ENCODE measurements around the gene BLOC1S1. TPM values are rescaled to one million over a fixed set of nuclear protein-coding genes. Genes with fewer than 3 reads are reported as not detected.

The BLOC1S1 gene
- polyA plus RNA-seq, 2 of the 4 experiments (the other 2 are of a cell fraction): 112 to 138 TPM

DNA sequence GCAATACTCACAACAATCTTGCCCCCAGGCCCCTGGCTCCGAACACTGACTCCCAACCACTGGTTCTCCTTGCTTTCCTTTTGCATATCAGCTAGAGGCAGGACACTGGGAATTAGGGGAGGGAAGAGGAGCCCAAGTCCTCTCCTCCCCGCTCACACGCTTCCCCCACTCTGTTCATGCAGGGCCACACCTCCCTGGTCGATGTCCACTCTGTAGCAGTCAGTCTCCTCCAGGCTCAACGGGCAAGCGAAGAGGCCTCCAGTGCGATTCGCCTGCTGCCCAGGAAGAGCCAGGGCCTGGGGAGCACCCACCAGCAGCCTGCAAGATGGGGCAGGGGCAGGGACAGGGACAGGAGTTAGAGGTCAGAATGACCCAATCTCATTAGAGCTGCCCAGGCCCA, 13.0 kb upstream of the BLOC1S1 start:
- Histone ChIP-seq H3K27ac (no peak overlapping the region), H3K4me1 (peaks cover 12% of the 10 kb centered on the region; the same call in 2 of the 3 replicates), H3K4me3 (no peak overlapping the region), H3K4me2 (no peak overlapping the region), H3K9me3 (no peaks in the 10 kb centered on the region)
- no peak for DNase-seq (ENCODE audit: low read depth in 1 of 2, low spot score in 1 of 2)
- CTCF ChIA-PET: no interaction called here
- POLR2A ChIA-PET: no interaction called here
- no peak for ATAC-seq
- 88% methylated on average over 8 of the region's 8 CpGs for WGBS (ENCODE audit: missing lambda C conversion rate)
- TF ChIP-seq HEYL (CRISPR knock-in tag; IDR thresholded peaks at IDR 0.05) (no peak), MYC (IDR thresholded peaks at IDR 0.05; ENCODE audit: borderline replicate concordance, low read length) (no peak), NPAS2 (CRISPR knock-in tag; IDR thresholded peaks at IDR 0.05; ENCODE audit: borderline replicate concordance) (no peak), TFCP2L1 (CRISPR knock-in tag; IDR thresholded peaks at IDR 0.05) (no peak), HOXB5 (CRISPR knock-in tag; IDR thresholded peaks at IDR 0.05) (no peak), CEBPB (IDR thresholded peaks at IDR 0.05) (no peak)
- no peak for FAIRE-seq

- no peak for FAIRE-seq
- Histone ChIP-seq H3K4me2 (no peak overlapping the region), H3K4me3 (no peak overlapping the region), H3K27ac (no peak overlapping the region), H3K4me1 (peaks cover 12% of the 10 kb centered on the region; the same call in 2 of the 3 replicates), H3K9me3 (no peaks in the 10 kb centered on the region)
- WGBS (ENCODE audit: missing lambda C conversion rate): 61% methylated on average over 2 of the region's 2 CpGs
- ATAC-seq: no peak
- TF ChIP-seq FOSL2 (IDR thresholded peaks at IDR 0.05): no peak
- no peak for TF ChIP-seq FOSL2 (CRISPR knock-in tag; IDR thresholded peaks at IDR 0.05)
- no peak for TF ChIP-seq TP53 (CRISPR knock-in tag; IDR thresholded peaks at IDR 0.05)
- no peak for TF ChIP-seq POLR2A (IDR thresholded peaks at IDR 0.05; ENCODE audit: low read length)
- no peak for TF ChIP-seq NPAS2 (CRISPR knock-in tag; IDR thresholded peaks at IDR 0.05; ENCODE audit: borderline replicate concordance)
- TF ChIP-seq PBX3 (IDR thresholded peaks at IDR 0.05): no peak
- TF ChIP-seq JUN (IDR thresholded peaks at IDR 0.05): no peak
- TF ChIP-seq USF2 (IDR thresholded peaks at IDR 0.05): no peak
- TF ChIP-seq HDAC2 (IDR thresholded peaks at IDR 0.05): no peak
- TF ChIP-seq EHMT2 (IDR thresholded peaks at IDR 0.05; ENCODE audit: low read depth): no peak
- TF ChIP-seq MAFK (IDR thresholded peaks at IDR 0.05; ENCODE audit: partially characterized antibody): no peak
- TF ChIP-seq E2F6 (IDR thresholded peaks at IDR 0.05; ENCODE audit: borderline replicate concordance, low read depth): no peak
- no peak for TF ChIP-seq ZSCAN20 (CRISPR knock-in tag; IDR thresholded peaks at IDR 0.05)
- no peak for TF ChIP-seq RARB (CRISPR knock-in tag; IDR thresholded peaks at IDR 0.05)
- no peak for TF ChIP-seq JUNB (IDR thresholded peaks at IDR 0.05)
- no peak for TF ChIP-seq CEBPB (IDR thresholded peaks at IDR 0.05)
- TF ChIP-seq CBX2 (IDR thresholded peaks at IDR 0.05; ENCODE audit: borderline replicate concordance, low read depth): no peak
- DNase-seq (ENCODE audit: low read depth in 1 of 2, low spot score in 1 of 2): no peak
- ChIA-PET CTCF (no interaction called here), POLR2A (no interaction called here)
Observed at GRCh38 chr12:55703288-55703687, 12.6 kb upstream of the BLOC1S1 start.

DNA sequence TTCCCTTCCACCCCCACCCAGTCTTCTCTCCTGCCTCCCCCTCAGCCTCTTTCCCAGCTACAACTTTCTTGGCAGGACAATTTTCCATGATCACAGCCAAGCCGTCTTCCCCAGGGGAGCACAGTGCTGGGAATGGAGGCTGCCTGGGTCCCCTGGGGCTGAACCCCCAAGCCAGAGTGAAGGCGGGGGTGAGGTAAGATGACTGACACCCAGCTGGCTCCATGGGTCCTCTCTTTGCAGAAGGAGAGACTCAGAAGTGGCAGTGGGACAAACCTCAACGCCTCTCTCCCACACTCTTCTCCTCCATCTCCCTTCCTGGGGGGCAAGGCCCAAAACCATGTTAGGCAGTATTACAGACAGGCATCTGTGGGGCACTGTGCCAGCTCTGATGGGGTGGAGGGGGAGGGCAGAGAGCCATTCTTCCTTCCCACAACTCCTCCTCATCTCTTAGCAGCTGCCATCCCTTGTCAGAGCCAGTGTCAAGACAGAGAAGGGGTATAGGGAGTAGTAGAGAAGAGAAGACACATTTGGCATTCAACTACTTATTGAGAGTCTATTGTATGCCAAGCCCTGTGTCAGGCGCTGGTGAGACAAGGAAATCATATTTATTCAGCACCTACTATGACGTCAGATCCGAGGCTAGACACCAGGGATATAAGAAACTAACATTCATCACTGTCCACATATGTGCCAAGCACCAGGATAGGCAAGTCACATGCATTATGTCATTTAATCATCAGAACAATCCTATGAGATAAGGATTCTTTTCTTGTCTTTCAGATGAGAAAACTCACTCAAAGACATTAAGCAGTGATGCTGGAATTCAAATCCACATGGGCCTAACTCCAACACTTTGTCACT, 11.7 kb upstream of the BLOC1S1 start:
- TF ChIP-seq CHD2 (IDR thresholded peaks at IDR 0.05; ENCODE audit: low read length, partially characterized antibody) (no peak), FOSL2 (IDR thresholded peaks at IDR 0.05) (no peak), FOSL2 (CRISPR knock-in tag; IDR thresholded peaks at IDR 0.05) (no peak), POLR2AphosphoS2 (conservative IDR thresholded peaks at IDR 0.05; ENCODE audit: low read length) (no peak), HOXB13 (CRISPR knock-in tag; IDR thresholded peaks at IDR 0.05; ENCODE audit: low read depth) (no peak), E2F6 (IDR thresholded peaks at IDR 0.05; ENCODE audit: borderline replicate concordance, low read depth) (no peak)
- ChIA-PET POLR2A (no interaction called here), CTCF (interaction anchor here (0.7 kb wide), 1 partner anchor 15 kb away, joined by 4 read pairs; no protein-coding TSS in a partner anchor)
- FAIRE-seq (no peak), DNase-seq (ENCODE audit: low read depth in 1 of 2, low spot score in 1 of 2) (peak in 1 of 2 experiments; percentile 43), ATAC-seq (no peak)
- 0 out of 3 replicates have a peak overlapping the region, but pooled peaks have one; percentile 12 for H3K4me2 ChIP-seq
- no peak overlapping the region for H3K27ac ChIP-seq
- no peak overlapping the region for H3K4me3 ChIP-seq
- H3K9me3 ChIP-seq: no peaks in the 10 kb centered on the region
- H3K4me1 ChIP-seq: peaks cover 16% of the 10 kb centered on the region; the same call in 2 of the 3 replicates
- WGBS (ENCODE audit: missing lambda C conversion rate): 58% methylated on average over 6 of the region's 6 CpGs

Measured in A549 (cell line).